GM18867 (cell line): ENCODE measurements around the gene TCEAL5.
A peak's percentile ranks its signal among the peaks of the same experiment; 100 is the strongest.
"Not testable (repeated sequence)": the region's sequence is repeated elsewhere in the genome, so short reads cannot be mapped to it uniquely, and the experiment has no call there.

Source experiments
- ATAC-seq: cut with Tn5 transposase; IDR thresholded peaks from one replicate; pipeline ENCODE4 v1.9.1; 2021; ENCODE audit warnings: mild to moderate bottlenecking, moderate library complexity; ENCODE audit not compliant: unreplicated experiment

TCEAL5 gene, protein sequence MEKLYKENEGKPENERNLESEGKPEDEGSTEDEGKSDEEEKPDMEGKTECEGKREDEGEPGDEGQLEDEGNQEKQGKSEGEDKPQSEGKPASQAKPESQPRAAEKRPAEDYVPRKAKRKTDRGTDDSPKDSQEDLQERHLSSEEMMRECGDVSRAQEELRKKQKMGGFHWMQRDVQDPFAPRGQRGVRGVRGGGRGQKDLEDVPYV

DNA sequence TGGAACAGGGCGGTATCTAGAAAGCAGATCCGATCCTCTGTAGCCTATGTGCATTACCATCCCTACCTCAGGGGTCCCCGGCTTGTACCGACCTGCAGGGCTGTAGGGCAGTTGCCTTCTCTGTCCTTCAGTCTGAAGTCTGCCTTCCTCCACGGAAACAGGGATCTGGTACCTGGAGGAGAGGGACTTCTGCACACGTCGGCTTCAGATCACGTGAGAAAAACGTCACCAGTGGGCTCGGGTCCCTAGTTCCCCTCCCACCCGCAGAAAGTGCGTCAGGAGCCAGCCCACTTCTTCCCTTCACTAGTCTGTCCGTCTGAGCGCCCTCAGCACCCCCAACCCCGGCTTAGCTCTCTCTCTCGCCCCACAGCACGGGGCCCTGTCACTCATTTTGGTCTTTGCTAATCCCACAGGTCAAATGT lies at the start of gene TCEAL5:
Gene TCEAL5, minus strand, starts transcription at position 170 of the 422 bp plus-strand sequence. CDS start 2,187 bp downstream, outside the sequence.
- ATAC-seq = no peak

DNA sequence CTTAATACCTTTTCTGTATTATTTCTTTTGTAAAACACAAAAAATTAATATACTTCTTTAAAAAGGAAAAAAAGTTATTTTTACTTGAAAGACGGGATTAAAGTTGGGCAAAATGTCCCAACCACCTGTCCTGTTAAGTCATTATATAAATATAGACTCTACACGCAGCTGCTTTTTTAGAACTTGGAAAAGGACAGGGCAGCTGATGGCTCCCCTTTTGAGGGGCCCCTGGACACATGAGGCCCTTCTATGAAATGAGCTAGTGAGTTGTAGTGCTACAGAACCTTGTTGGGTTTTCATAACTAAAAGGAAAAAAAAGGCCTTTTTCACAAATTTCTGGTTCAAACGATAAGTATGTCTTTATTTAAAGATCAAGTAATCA lies 34.8 kb upstream of the TCEAL5 start:
- ATAC-seq = no peak

DNA sequence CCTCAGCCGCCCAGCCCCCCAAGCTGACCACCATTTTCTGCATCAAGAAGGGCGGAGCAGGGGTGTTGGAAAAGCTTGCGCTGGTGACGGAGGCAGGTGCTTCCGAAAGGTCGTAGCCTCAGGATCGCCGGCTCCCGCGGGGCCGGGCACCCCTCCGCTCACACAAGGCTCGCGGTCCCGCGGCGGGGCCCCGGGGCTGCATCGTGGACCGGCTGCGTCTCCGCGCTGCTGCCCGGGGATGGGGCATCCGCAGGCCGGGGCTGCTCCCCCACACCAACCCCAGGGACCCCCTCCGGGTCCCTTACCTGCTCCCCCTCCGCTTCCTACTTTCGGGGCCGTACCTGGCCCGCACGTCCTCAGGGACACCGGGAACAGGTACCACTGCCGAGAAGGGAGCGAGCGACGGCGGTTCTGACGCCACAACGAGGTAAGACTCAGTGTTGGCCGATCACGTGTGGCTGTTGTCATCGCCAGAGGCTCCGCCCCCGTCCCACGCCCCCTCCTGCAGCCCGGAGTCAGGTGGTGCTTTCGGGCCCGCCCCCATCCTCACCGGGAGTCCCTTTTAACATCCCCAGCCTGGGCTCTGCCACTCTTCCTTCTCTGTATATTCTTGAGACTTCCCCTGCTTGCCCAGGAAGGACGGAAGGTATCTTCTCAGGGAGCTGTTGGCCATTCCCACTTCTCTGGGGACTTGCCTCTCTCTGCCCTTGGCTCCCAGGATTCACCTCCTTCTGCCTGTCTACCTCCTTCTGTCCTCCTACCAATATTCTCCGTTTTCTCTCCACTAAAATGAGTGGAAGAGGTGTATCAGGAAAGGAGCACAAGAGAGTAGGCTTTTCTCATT lies 34.2 kb upstream of the TCEAL5 start, which contains the start of gene BEX2:
Gene BEX2, minus strand, starts transcription at position 436 of the 844 bp plus-strand sequence. CDS start 1,014 bp downstream, outside the sequence.
- ATAC-seq = peak; percentile 98

DNA sequence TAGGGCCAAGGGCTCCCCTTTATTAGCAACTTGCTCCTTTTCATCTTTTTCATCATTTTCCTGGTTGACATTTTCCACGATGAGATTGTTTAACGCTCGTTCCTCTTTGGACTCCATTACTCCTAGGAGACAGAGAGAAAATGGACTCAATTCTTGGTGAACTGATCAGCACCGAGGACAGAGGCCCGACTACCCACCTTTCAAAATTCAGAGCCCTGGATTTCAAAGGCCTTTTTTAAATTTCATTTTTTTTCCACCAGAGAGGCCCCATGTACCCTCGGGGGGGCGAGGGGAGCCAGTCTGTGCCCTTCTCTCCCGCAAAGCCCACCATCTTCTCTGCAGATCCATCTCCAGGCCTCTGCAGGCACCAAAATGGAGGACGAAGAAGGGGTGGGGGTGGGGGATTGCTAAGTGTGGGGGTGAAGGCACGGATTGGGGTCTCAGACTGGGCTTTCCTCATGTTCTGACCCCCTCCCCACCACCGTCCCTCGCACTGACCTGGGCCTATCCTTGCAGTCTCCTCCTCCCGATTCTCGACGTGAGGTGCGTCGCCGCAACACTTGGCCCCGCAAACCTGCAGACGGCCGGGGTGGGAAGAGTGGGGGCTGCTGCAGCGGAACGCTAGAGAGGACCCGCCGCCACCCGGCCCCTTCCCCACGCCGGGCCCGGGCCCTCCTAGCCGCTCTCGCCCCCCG lies 33.5 kb upstream of the TCEAL5 start:
- no peak for ATAC-seq

DNA sequence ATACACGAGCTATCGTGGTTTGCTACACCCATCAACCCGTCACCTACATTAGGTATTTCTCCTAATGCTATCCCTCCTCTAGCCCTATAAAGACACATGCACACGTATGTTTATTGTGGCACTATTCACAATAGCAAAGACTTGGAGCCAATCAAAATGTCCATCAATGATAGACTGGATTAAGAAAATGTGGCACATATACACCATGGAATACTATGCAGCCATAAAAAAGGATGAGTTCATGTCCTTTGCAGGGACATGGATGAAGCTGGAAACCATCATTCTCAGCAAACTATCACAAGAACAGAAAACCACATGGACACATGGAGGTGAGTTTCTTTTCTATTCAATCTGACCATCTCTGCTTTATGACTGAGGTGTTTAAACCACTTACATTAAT lies 29.1 kb upstream of the TCEAL5 start:
- not testable (repeated sequence) for ATAC-seq

DNA sequence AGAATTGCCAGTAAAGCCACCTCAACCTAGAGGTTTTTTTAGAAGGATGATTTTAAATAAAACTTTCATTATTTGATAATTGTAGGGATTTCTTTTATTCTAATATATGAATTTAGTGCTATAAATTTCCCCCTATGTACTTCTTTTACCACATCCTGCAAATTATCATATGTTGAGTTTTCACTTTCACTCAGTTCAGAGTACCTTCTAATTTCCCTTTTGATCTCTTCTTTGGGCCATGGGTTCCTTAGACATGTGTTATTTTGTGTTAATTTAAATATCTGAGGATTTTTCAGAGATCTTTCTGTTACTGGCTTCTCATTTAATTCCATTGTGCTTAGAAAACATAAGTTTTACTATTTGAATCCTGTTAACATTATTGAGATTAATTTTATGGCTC lies 28.2 kb upstream of the TCEAL5 start:
- ATAC-seq = no peak

DNA sequence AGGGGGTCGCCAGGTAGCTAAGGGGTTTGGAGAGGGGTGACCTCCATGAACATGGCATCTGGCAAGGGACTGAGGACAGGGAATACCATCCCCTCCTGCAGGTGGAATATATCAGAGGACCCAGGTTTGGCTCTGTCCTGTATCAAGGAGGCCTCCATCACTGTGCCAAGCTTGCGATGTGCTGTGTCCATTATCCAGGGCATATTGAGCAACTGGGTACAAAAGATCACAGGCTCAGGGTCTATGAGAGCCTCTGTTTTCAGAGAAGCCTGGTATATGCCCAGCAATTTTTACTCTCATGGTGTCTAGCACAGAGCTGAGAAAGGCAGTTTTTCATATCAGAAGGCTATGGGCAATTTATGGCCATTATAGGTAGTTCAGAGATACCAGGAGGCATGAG lies 16.6 kb upstream of the TCEAL5 start:
- no peak for ATAC-seq

DNA sequence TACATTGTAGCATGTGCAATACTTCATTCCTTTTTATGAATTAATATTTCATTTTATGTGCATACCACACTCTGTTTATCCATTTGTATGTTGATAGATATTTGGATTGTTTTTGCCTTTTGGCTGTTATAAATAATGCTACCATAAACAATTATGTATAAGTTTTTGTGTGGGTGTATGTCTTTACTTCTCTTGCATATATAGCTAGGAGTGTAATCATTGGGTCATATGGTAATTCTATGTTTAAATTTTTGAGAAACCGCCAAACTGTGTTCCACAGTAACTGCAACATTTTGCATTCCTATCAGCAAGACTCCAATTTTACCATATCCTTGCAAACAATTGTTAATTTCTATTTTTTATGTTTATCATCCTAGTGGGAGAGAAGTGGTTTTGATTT lies 3.1 kb upstream of the TCEAL5 start:
- no peak for ATAC-seq

DNA sequence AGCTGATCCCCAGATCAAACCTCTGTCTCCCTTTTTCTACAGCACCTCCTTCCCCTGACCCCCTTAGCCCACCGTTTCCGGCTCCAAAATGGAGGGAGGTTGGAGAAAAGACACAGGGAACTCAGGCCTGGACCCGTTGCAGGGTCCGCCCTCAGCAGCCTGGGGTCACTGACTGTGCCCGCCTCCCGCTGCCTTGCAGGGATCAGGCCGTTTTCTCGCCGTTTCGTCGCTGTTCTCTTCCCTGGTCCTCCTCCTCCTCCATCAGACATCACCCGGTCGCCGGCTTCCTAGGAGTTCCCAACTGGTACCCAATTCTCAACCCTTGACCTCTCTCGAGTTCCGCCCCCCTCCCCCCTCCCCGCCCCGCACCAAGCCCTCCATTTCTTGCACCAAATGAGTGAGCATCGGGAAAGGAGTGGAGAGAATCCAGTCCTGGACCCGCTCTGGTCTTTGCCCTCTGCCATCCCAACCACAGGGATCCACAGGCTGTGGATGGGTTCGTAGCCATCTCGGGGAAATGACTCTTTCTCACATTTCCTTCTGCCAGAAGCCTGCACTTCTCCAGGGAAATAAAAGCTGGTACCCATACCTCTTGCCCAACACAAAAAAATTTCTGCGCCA lies 493 bp downstream of the TCEAL5 start:
- ATAC-seq = no peak

DNA sequence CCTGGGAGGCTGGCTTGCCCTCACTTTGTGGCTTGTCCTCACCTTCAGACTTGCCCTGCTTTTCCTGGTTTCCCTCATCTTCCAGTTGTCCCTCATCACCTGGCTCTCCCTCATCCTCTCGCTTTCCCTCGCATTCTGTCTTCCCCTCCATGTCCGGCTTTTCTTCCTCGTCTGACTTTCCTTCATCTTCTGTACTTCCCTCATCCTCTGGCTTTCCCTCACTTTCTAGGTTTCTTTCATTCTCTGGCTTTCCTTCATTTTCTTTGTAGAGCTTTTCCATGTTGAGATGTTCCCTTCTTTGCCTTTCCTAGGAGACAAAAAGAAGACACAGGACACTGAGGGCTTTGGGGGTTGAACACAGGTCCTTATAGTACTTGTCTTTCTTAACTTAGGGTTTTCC lies 2.3 kb downstream of the TCEAL5 start:
- ATAC-seq = no peak

DNA sequence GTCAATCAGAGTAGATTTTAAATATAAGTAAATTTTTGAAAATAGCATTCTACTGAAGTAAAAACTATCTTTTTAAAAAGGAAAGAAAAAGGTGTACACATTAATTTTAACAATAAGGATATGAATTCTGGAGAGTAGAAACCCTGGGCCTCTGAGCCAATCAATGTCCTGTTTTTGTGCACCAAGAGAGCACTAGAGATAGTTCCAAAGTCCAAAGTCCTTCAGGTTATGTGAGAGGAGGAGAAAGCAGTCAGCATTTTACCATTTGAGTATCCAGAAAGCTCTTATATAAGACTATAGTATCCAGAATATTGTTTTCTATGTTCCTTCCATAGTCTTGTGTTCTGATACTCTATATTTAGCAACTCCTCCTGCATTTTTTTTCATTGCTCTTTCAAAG lies 18.3 kb downstream of the TCEAL5 start:
- ATAC-seq = no peak

DNA sequence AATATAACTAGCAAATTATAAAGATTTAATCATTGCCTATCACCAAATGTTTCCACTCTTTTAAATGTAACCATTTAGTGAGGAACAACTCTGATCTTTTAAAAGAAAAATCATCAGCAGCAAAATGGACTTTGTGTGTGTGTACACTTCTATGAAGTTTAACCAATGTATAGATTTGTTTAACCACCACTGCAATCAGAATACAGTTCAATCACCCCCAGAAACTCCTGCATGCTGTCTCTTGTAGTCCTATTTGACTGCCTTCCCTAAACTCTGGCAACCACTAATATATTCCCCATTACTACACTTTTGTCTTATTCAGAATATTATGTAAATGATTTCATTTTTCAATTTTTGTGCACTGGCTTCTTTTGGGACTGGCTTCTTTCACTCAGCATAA lies 19.9 kb downstream of the TCEAL5 start:
- ATAC-seq = no peak

DNA sequence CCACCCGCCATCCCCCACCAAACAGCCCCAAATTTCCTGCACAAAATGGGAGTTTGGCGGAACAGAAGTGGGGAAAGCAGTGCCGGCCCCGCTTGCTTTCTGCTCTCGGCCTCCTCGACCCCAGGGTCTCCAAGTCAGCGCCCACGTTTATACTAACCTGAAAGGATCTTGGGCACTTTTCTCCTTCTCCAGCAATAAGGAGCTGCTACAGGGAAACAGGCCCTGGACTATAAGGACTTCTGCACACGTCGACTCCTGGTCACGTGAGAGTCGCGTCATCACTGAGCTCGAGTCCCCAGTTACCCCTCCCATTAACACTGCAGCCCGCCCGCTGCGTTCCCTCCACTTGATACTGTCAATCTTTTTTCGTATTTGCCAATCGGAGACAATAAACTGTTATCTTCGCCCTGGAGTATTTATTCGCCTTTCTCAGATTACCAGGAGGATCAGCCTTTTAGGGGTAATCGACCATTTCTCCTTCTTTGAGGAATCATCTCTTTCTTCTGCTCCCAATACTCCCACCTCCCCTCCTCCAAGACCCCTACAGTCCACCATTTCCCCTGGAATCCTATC lies 21.5 kb downstream of the TCEAL5 start, which contains the start of gene TCEAL8:
Gene TCEAL8, minus strand, starts transcription at position 235 of the 573 bp plus-strand sequence. CDS start 1,176 bp downstream, outside the sequence.
- ATAC-seq = peak; percentile 96

DNA sequence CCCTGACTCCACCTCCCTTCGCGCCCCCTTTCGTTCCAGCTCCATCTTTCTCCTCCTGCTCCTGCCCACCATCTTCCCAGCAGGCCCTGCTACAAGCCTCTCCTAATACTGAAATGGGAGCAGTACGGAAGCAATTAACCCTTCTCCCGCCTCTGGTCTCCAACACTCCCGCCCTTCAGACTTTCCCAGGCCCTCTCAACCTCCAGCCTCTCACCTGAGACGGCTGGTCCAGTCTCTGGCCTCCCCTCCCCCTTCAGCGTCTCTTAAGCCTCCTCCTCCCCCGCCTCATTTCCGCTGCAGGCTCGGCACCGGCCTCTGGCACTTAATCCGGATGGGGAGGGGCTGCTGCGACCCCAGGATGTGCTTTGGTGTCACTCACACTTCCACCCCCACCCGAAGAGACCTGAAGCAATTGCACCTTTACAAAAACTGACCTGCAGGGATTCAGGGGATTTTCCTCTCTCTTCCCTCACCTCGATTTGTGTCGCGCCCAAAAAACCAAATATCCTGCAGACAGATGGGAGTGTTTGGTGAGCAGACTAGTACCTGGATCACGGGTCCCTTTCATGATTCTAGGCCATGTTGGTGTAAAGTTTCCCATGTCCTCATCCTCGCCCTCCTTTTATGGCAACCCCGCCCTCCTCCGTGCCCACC lies 22.3 kb downstream of the TCEAL5 start:
- ATAC-seq = peak; percentile 57

DNA sequence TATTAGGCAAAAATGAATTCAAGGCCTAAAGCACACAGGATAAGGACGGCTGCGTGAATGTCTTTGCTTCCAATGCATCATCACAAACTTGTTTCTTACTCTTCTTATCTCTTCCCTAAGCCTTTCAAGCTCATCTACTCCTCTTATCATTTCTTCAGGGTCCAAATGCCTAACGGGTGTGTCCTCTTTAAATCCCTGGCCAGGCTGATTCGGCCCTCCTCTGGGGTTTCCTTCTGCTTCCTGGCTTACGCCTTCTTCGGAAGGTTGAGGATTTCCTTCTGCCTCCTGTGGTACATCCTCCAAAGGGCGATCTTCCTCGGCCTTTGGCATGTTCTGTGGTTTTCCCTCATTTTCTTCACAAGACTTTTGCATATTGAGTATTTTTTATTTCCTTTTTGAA lies 22.9 kb downstream of the TCEAL5 start:
- no peak for ATAC-seq

DNA sequence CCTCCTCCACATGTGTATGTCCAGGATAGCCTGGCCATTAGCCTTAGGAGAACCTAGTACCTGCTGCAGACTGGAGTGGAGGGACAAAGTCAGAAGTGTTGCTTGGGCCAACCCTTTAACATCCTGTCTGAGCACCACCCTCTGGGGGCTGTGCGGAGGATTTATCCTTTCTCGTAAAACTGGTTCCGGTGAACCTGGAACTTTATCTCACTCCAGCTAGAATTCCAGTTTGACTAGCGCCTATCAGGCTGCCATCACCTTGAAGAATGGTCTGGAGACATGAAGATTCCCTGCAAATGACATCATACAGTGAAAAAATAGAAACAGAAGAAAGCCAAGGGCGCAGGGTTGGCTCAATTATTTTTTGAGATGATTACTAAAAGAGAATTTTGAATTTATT lies 25.6 kb downstream of the TCEAL5 start:
- ATAC-seq = no peak

DNA sequence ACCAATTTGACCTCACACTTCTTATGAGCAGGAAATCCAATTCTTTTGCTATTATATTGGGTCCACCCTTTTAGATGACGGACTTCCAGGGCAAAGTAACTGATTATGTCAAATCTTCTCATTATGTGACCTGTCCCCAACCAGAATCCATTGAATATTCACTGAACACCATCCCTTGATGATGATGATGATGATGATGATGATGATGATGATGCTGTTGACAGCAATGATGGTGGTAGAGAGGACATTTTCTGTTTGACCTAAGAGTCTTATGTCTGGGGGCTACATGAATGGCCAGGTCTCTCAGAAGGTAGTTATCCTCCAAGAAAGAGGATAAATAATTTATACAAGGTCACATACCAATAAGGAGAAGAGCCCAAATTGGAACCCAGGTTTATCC lies 26.7 kb downstream of the TCEAL5 start:
- ATAC-seq = no peak

DNA sequence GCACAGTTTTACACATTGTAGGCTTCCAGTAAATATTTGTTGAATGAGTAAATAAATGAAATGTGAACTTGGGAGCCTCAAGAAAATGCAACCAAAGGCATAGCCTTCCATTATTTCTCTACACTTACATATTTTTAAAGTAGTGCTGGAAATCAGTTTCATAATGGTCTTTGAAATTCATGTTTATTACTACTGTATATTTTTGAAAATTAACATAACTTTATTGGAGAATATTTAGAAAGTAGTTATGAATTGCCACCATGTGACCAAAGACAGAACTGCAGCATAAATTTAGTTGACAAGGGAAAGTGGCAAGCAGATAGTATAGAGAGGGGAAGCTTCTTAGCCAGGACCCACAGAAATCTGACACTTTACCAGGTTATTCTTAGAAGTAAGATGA lies 28.0 kb downstream of the TCEAL5 start:
- peak; percentile 78 for ATAC-seq

DNA sequence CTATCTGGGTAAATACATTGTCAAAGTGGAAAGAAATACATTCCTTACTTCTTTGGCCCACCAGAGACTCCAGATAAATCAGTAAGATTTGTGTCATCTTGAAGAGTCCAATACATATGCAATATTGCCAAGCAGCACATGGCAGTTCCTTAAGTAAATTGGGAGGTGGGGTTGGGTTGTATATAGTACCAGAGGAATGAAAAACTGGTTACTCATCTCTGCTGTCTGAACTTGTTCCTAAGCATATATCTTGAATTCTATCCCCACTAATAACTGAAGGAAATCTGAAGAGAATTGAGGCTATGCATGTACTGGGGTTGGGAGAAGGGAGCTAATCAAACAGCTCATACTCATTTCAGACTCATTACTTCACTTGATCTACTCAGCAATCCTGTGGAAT lies 36.4 kb downstream of the TCEAL5 start:
- no peak for ATAC-seq

DNA sequence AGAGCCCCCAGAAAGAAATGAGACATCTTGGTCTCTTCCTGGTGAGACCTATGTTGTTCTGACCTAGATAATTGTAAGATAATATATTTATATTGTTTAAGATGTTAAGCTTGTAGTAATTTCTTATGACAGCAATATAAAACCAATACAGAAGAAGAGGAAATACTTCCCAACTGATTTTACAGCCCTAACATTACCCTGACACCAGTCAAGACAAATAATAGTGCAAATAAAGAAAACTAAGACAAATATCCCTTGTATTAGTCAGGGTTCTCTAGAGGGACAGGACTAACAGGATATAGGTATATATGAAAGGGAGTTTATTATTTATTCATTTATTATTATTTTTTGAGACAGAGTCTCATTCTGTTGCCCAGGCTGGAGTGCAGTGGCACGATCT lies 40.3 kb downstream of the TCEAL5 start:
- ATAC-seq = no peak
